Hepatocyte (in vitro differentiated cells): ENCODE results near the gene EML3. TPM values are rescaled to one million over a fixed set of nuclear protein-coding genes. Genes with fewer than 3 reads are reported as not detected.

ENCODE experiments used
- DNase-seq: peaks from one replicate; pipeline ENCODE4 v3.0.0-alpha.2; 2016; ENCODE audit warnings: low spot score
- H2AFZ ChIP-seq: fragments of 200-600 bp; sonication (generic); 2 replicates; pipeline ENCODE4 v1.6.0; 2016; ENCODE audit warnings: antibody characterized with exemption, mild to moderate bottlenecking
- H3K27ac ChIP-seq: fragments of 200-600 bp; sonication (generic); 2 replicates; pipeline ENCODE4 v1.5.1; 2016; ENCODE audit warnings: mild to moderate bottlenecking
- H3K27me3 ChIP-seq: fragments of 200-600 bp; sonication (generic); 2 replicates; pipeline ENCODE4 v1.6.1; 2016
- H3K36me3 ChIP-seq: fragments of 200-600 bp; sonication (generic); replicated peaks from 2 replicates; pipeline ENCODE4 v1.5.1; 2016; ENCODE audit warnings: low read depth; ENCODE audit not compliant: insufficient read depth
- H3K4me1 ChIP-seq: fragments of 200-600 bp; sonication (generic); 2 replicates; pipeline ENCODE4 v1.5.1; 2016; ENCODE audit warnings: mild to moderate bottlenecking, moderate library complexity; ENCODE audit not compliant: insufficient read depth
- H3K4me2 ChIP-seq: fragments of 200-600 bp; sonication (generic); 2 replicates; pipeline ENCODE4 v1.6.0; 2016
- H3K4me3 ChIP-seq: fragments of 200-600 bp; sonication (generic); 2 replicates; pipeline ENCODE4 v1.5.1; 2016; ENCODE audit warnings: mild to moderate bottlenecking
- H3K79me2 ChIP-seq: fragments of 200-600 bp; sonication (generic); 2 replicates; pipeline ENCODE4 v1.6.0; 2017; ENCODE audit warnings: mild to moderate bottlenecking
- H3K9me2 ChIP-seq: fragments of 200-600 bp; sonication (generic); replicated peaks from 2 replicates; pipeline ENCODE4 v1.6.0; 2017; ENCODE audit warnings: mild to moderate bottlenecking; ENCODE audit not compliant: insufficient read depth
- H3K9me3 ChIP-seq: fragments of 200-600 bp; sonication (generic); 2 replicates; pipeline ENCODE4 v1.5.1; 2016; ENCODE audit warnings: low read depth, mild to moderate bottlenecking
- H4K20me1 ChIP-seq: fragments of 200-600 bp; sonication (generic); 2 replicates; pipeline ENCODE4 v1.6.0; 2016; ENCODE audit warnings: mild to moderate bottlenecking; ENCODE audit not compliant: insufficient read depth, poor library complexity, severe bottlenecking
- EZH2 ChIP-seq: fragments of 200-600 bp; sonication (generic); IDR thresholded peaks from 2 replicates; pipeline ENCODE4 v1.6.1; 2016; ENCODE audit warnings: antibody characterized with exemption, mild to moderate bottlenecking, borderline replicate concordance
- EZH2phosphoT487 ChIP-seq: fragments of 200-600 bp; sonication (generic); IDR thresholded peaks from one replicate; pipeline ENCODE4 v1.6.1; 2018; ENCODE audit warnings: antibody characterized with exemption, mild to moderate bottlenecking, low read depth, moderate library complexity; ENCODE audit not compliant: unreplicated experiment, severe bottlenecking
- WGBS: methylation state at CpG from one replicate; pipeline ENCODE4 v1.1.6; 2016; ENCODE audit warnings: low lambda C conversion rate; ENCODE audit errors: missing lambda C conversion rate; 5-methylcytosine and 5-hydroxymethylcytosine counted together
- polyA plus RNA-seq: library from polyadenylated mRNA; unstranded; fragments of >200 nt; fragmentation: Nextera tagmentation; extraction: Ambion mirVana; gene quantifications from 2 replicates; pipeline ENCODE4 v1.2.1, GENCODE V29; 2016
- total RNA-seq: library from RNA; depleted of rRNA; stranded (reverse); fragments of >200 nt; gene quantifications from 2 replicates; pipeline ENCODE4 v1.2.3, GENCODE V29; 2014
- TF ChIP-seq, protein P1 (sequence below): fragments of 200-600 bp; sonication (generic); IDR thresholded peaks from 2 replicates; pipeline ENCODE4 v1.5.1; 2016; ENCODE audit warnings: antibody characterized with exemption, mild to moderate bottlenecking; ENCODE audit not compliant: poor library complexity

Gene EML3
- total and polyA plus RNA-seq, 2 experiments from 2014 or later = 21.6 to 22.6 TPM

DNA sequence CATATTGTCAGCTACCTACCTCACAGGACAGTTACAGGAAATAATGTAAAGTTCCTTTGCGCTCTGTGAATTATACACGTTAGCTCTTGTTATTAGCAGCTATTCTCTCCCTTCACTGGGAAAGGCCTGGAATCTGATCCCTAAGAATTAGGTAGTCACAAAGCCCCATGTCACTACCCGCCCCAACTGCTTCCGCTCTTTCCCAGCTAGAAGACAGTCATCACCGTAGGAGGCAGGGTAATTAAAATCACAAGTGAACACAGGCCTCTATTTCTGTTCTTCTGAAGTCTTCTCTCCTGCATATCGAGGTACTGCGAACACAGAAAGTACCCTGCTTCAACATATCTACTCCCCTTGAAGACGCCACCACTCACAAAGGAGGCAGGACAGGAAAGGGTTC, 53.4 kb downstream of the EML3 start:
- H3K27me3 ChIP-seq = no peaks in the 10 kb centered on the region
- 87% methylated on average over 8 of the region's 8 CpGs for WGBS
- H3K27ac ChIP-seq = peak overlapping the region; percentile 78
- no peak for TF ChIP-seq EZH2phosphoT487
- TF ChIP-seq, protein P1, sequence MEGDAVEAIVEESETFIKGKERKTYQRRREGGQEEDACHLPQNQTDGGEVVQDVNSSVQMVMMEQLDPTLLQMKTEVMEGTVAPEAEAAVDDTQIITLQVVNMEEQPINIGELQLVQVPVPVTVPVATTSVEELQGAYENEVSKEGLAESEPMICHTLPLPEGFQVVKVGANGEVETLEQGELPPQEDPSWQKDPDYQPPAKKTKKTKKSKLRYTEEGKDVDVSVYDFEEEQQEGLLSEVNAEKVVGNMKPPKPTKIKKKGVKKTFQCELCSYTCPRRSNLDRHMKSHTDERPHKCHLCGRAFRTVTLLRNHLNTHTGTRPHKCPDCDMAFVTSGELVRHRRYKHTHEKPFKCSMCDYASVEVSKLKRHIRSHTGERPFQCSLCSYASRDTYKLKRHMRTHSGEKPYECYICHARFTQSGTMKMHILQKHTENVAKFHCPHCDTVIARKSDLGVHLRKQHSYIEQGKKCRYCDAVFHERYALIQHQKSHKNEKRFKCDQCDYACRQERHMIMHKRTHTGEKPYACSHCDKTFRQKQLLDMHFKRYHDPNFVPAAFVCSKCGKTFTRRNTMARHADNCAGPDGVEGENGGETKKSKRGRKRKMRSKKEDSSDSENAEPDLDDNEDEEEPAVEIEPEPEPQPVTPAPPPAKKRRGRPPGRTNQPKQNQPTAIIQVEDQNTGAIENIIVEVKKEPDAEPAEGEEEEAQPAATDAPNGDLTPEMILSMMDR = no peak
- TF ChIP-seq EZH2 = no peak
- H3K36me3 ChIP-seq = no peaks in the 10 kb centered on the region
- H4K20me1 ChIP-seq = no peaks in the 10 kb centered on the region
- no peaks in the 10 kb centered on the region for H3K9me3 ChIP-seq
- no peak overlapping the region for H3K4me3 ChIP-seq
- H3K79me2 ChIP-seq = peaks cover 32% of the 10 kb centered on the region
- H3K4me1 ChIP-seq = peaks cover 35% of the 10 kb centered on the region
- H3K9me2 ChIP-seq = no peaks in the 10 kb centered on the region
- DNase-seq = no peak
- H3K4me2 ChIP-seq = no peak overlapping the region
- no peak overlapping the region for H2AFZ ChIP-seq

DNA sequence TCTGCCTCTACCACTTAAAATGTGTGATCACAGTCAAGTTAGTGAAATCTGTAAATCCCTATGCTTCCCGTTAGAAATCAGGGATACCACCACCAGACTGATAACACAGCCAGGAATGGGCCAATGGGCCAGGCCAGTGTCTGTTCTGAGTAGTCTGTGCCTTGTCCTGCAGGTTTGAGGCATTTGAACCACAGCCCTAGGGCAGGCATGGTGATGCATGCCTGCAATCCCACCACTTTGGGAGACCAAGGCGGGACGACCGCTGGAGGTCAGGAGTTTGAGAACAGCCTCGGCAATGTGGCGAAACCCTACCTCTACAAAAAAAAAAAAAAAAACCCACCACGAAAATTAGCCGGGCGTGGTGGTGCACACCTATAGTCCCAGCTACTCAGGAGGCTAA, 53.9 kb downstream of the EML3 start:
- H3K27ac ChIP-seq = no peak overlapping the region
- WGBS = 79% methylated on average over 6 of the region's 9 CpGs

GRCh38 chr11:62556875-62557631, 55.5 kb downstream of the EML3 start:
- DNase-seq = no peak
- peak overlapping the region; percentile 99 for H3K27ac ChIP-seq
- no peaks in the 10 kb centered on the region for H3K36me3 ChIP-seq
- TF ChIP-seq, protein P1 = no peak
- TF ChIP-seq EZH2phosphoT487 (no peak), EZH2 (no peak)
- H3K27me3 ChIP-seq = no peaks in the 10 kb centered on the region
- H3K9me2 ChIP-seq = no peaks in the 10 kb centered on the region
- no peak overlapping the region for H2AFZ ChIP-seq
- H3K79me2 ChIP-seq = peaks cover 14% of the 10 kb centered on the region
- H4K20me1 ChIP-seq = no peaks in the 10 kb centered on the region
- H3K4me1 ChIP-seq = peaks cover 55% of the 10 kb centered on the region
- 81% methylated on average over 3 of the region's 3 CpGs for WGBS
- H3K4me2 ChIP-seq = peak overlapping the region; percentile 23
- H3K9me3 ChIP-seq = no peaks in the 10 kb centered on the region
- H3K4me3 ChIP-seq = no peak overlapping the region

More for the DNA sequence above, 53.9 kb downstream of the EML3 start:
- Histone ChIP-seq H2AFZ (no peak overlapping the region), H3K79me2 (peaks cover 28% of the 10 kb centered on the region), H3K4me3 (no peak overlapping the region), H3K4me1 (peaks cover 40% of the 10 kb centered on the region), H3K4me2 (no peak overlapping the region), H3K9me2 (no peaks in the 10 kb centered on the region), H3K27me3 (no peaks in the 10 kb centered on the region), H4K20me1 (no peaks in the 10 kb centered on the region), H3K36me3 (no peaks in the 10 kb centered on the region), H3K9me3 (no peaks in the 10 kb centered on the region)
- TF ChIP-seq EZH2phosphoT487 (no peak), EZH2 (no peak)
- TF ChIP-seq, protein P1 = no peak
- DNase-seq = no peak
